AG09319 (cell line): ENCODE measurements around the gene CCDC157.
A peak's percentile ranks its signal among the peaks of the same experiment; 100 is the strongest.

Experiments
- DNase-seq: peaks from one replicate; pipeline ENCODE4 v3.0.0-alpha.2; 2010; ENCODE audit warnings: low read depth; ENCODE audit errors: extremely low read depth
- TF ChIP-seq, protein P1 (sequence below): IDR thresholded peaks from 2 replicates; pipeline ENCODE4 v1.5.1; 2011; ENCODE audit warnings: low read depth, mild to moderate bottlenecking, inconsistent platforms, low read length, moderate library complexity

Gene CCDC157

DNA sequence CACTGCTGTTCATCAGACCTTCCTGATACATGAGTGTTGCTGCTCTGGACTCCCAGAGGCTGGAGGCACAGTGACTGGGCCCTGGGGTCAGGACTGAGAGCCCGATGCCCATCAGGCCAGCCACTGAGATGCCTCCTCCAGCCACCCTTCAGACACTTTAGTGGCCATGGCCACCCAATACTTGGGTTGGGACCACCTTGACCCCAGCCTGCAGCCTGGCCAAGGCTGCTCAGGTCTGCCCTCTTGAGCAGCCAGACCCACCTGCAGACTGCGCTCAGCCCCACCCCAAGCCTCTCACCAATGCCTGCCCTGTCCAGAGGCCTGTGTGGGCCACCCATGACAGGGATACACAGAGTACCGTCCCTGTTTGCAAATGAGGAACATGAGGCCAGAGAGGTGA lies 26.3 kb downstream of the CCDC157 start:
- TF ChIP-seq, protein P1, sequence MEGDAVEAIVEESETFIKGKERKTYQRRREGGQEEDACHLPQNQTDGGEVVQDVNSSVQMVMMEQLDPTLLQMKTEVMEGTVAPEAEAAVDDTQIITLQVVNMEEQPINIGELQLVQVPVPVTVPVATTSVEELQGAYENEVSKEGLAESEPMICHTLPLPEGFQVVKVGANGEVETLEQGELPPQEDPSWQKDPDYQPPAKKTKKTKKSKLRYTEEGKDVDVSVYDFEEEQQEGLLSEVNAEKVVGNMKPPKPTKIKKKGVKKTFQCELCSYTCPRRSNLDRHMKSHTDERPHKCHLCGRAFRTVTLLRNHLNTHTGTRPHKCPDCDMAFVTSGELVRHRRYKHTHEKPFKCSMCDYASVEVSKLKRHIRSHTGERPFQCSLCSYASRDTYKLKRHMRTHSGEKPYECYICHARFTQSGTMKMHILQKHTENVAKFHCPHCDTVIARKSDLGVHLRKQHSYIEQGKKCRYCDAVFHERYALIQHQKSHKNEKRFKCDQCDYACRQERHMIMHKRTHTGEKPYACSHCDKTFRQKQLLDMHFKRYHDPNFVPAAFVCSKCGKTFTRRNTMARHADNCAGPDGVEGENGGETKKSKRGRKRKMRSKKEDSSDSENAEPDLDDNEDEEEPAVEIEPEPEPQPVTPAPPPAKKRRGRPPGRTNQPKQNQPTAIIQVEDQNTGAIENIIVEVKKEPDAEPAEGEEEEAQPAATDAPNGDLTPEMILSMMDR, result no peak
- no peak for DNase-seq

DNA sequence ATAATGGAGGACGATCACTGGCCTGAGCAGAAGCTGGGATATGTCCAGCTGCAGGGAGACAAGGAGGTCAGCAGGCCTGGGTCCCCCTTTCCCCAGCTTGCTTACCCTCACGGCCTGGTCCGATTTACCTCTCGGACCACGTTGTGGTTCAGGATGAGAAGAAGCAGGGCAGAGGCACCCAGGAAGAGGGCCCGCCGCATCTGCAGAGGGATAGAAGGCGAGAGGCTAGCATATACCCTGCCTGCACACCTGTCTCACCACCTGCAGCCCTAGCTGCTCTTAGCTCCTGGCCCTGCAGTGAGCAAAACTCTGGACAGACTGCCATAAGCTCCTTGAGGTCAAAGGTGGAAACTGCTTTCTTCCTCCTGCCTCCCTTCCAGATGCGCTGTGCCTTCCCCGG lies 29.1 kb downstream of the CCDC157 start:
- TF ChIP-seq, protein P1, result no peak
- no peak for DNase-seq

DNA sequence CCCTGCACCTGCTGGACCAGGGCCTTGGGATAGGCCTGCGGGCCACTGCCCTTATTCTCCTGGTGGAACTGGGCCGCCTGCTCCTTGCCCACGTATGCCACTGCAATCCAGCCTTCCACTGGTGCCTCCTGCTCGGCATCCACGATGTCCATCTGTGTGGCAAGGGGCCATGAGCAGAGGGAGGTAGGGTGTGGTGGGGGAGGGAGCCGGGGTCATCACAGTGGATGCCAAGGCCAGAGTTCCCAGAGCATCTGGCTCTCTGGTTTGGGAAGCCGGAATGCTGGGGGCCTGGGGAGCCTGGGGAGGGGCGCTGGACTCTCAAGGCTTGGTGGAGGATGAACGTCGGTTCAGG lies 29.8 kb downstream of the CCDC157 start:
- DNase-seq, result no peak
- TF ChIP-seq, protein P1, result no peak

DNA sequence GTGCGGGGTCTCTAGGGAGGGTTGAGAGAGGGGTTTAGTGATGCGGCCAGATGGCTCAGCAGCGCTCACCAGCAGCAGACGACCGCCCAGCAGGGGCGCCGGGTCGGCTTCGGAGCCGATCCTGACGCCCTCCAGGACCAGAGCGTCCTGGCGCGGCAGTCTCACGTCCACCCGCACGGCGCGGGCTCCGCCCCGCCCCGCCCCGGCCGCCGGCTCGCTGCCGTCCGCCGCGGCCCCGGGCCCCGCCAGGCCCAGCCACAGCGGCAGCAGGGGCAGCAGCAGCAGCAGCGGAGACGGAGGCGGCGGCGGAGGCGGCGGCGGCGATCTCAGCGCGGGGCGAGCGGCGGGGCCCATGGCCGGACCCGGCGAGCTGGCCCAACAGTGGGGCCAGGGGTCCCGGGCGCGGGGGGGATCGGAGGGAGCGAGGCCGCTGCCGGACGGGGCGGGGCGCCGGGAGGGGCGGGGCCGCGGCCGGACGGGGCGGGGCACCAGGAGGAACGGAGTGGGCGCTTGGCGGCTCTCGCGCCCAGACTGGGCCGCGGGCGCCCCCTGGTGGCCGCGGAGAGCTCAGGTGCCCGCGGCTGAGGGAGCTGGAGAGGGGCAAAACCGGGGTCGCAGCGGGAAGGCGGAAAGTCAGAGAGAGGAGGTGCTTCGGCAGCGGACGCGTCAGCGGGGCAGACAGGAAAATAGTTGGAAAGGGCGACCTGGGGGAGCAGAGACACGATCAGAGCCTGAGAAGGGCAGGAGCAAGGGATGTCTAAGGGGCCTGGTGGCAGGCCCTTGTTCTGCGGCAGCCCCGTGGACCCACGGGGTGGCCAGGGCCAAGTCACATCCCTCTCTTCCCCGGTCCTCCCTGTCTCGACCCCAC lies 30.4 kb downstream of the CCDC157 start, which contains the start of gene RNF215:
RNF215 (minus strand) TSS at position 452 of the 868 bp plus-strand sequence; CDS start at position 354, 98 bp downstream.
- TF ChIP-seq, protein P1, result peak; percentile 70
- DNase-seq, result no peak

DNA sequence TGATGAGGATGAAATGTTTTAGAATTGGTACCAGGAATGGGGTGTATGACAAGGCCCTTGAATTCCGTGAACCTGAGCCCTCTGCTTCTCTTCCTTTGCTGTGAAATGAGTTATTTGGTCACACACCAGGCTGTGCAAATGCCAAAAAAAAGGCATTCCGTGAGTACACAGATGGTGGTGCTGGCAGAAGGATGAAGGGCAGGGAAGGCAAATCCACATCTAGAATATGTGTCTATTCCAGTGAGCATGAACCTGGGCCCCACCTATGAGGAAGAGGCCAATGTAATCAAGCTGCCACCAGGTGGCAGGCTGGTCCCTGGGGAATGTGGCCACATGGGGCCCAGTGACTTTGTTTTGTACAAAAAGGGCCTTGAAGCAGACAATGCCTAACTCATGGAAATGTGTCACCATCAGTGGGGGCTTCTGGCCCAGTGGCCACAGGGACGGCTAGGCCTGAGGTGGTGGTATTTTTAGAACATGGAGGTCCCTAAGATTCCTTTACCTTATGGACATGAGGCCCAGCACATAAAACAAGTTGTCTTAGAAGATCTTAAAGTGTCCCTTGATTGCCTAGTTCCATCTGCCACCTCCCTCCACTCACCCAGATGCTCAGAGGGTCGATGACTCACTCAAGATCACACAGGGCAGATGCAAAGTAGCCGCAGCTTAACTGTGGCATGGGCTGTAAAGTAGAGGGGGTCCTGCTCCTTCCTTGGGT lies 34.3 kb downstream of the CCDC157 start:
- TF ChIP-seq, protein P1, result peak; percentile 63
- DNase-seq, result no peak

DNA sequence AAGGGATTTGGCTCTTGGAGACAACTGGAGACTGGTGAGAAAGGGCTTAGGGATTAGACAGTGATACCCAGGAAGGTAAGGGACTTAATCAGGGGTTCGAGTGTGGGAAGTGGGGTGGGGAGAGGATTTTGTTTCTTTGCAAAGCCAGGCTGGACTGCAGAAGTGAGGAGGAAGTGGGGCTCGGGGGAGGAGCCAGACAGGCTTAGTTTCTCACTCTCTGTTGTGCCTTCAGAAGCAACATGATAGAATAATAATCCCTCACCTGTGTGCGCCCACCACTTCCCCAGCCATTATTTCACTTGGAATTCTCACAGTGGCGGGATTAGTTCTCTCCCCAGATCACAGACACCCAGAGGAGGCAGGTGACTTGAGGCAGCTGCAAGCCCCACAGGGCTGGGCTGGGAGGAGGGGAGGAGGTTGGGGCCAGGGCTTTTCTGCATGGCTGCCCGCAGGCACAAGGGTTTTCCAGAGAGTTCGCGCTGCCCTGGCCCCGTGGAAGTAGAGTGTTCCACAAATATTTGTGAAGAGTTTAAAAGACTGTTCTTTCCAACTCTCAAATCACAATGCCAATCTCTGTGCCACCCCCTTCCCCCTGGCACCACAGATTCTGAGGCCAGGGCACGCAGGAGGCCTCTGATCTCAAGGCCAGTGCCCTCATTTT lies 36.0 kb downstream of the CCDC157 start:
- DNase-seq, result no peak
- TF ChIP-seq, protein P1, result no peak
